ENCODE measurements around the gene ADK.

ADK gene

DNA sequence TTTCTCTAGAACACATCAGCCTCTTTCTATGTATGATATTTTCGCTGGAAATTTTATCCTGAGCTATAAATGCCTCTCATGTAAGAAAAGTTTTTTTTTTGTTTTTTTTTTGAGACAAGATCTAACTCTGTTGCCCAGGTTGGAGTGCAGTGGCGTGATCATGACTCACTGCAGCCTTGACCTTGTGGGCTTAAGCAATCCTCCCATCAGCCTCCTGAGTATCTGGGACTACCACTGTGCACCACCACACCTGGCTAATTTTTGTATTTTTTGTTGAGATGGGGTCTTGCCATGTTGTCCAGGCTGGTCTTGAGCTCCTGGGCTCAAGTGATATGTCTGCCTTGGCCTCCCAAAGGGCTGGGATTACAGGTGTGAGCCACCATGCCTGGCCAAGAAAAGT lies 80.4 kb downstream of the ADK start:
- intact Hi-C loops (cut with DNase I; ENCODE audit: low total_unique reads) = loop anchor here (10.0 kb wide), 1 partner anchor 67 kb away; no protein-coding TSS in a partner anchor
- peaks cover 0 to 4% (median 0%) of the 10 kb centered on the region in 4 donors for H3K4me1 ChIP-seq
- H3K27me3 ChIP-seq = no peaks in the 10 kb centered on the region
- H3K27ac ChIP-seq = no peak overlapping the region
- no peaks in the 10 kb centered on the region for H3K9me3 ChIP-seq
- H3K4me3 ChIP-seq = no peak overlapping the region
- DNase-seq = no peak
- no peak for TF ChIP-seq CTCF (IDR thresholded peaks at IDR 0.05)
- H3K36me3 ChIP-seq = no peaks in the 10 kb centered on the region

- no peak for TF ChIP-seq CTCF (IDR thresholded peaks at IDR 0.05)
- Histone ChIP-seq H3K9me3 (no peaks in the 10 kb centered on the region), H3K4me3 (no peak overlapping the region), H3K27me3 (no peaks in the 10 kb centered on the region), H3K36me3 (no peaks in the 10 kb centered on the region), H3K27ac (no peak overlapping the region), H3K4me1 (no peaks in the 10 kb centered on the region)
- no peak for DNase-seq
- intact Hi-C loops (cut with DNase I; ENCODE audit: low total_unique reads) = loop anchor here (10.0 kb wide), 1 partner anchor 68 kb away; no protein-coding TSS in a partner anchor
Measured at GRCh38 chr10:74233281-74233680, 82.3 kb downstream of the ADK start.

DNA sequence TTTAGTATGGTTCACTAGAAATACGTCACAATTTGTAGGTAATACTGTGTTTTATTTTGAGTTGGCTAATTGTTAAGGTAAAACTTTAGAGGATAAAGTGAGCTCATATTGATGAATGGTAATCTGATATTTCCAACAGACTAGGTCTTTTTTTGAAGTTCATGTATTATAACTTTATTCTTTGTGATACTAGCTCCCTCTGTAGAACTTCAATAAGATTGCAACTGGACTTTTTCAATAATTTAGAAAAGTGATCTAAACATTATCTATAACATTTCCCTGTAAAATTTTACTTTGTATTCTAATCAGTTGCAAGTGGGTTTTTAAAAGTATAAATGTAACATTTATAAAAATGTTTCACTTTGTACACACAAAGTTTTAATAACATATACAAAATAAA lies 83.5 kb downstream of the ADK start:
- H3K9me3 ChIP-seq = no peaks in the 10 kb centered on the region
- H3K4me3 ChIP-seq = no peak overlapping the region
- no peak overlapping the region for H3K27ac ChIP-seq
- DNase-seq = no peak
- peak; percentile 38 to 39 for TF ChIP-seq CTCF (IDR thresholded peaks at IDR 0.05)
- H3K4me1 ChIP-seq = no peaks in the 10 kb centered on the region
- intact Hi-C loops (cut with DNase I; ENCODE audit: low total_unique reads) = loop anchor here (10.0 kb wide), 1 partner anchor 70 kb away; no protein-coding TSS in a partner anchor
- no peaks in the 10 kb centered on the region for H3K27me3 ChIP-seq
- H3K36me3 ChIP-seq = no peaks in the 10 kb centered on the region

GRCh38 chr10:74238031-74238431 lies 87.0 kb downstream of the ADK start:
- DNase-seq = no peak
- Histone ChIP-seq H3K27ac (no peak overlapping the region), H3K27me3 (no peaks in the 10 kb centered on the region), H3K4me1 (no peaks in the 10 kb centered on the region), H3K9me3 (no peaks in the 10 kb centered on the region), H3K36me3 (peaks cover 0 to 5% (median 3%) of the 10 kb centered on the region in 3 donors), H3K4me3 (no peak overlapping the region)
- TF ChIP-seq CTCF (IDR thresholded peaks at IDR 0.05) = no peak
- intact Hi-C loops (cut with DNase I; ENCODE audit: low total_unique reads) = loop anchor here (10.0 kb wide), 1 partner anchor 73 kb away; no protein-coding TSS in a partner anchor

GRCh38 chr10:74238516-74238915 lies 87.5 kb downstream of the ADK start:
- Histone ChIP-seq H3K36me3 (peaks cover 0 to 8% (median 6%) of the 10 kb centered on the region in 3 donors), H3K9me3 (no peaks in the 10 kb centered on the region), H3K27me3 (no peaks in the 10 kb centered on the region), H3K4me1 (no peaks in the 10 kb centered on the region), H3K27ac (no peak overlapping the region), H3K4me3 (no peak overlapping the region)
- no peak for TF ChIP-seq CTCF (IDR thresholded peaks at IDR 0.05)
- no peak for DNase-seq
- intact Hi-C loops (cut with DNase I; ENCODE audit: low total_unique reads) = loop anchor here (10.0 kb wide), 1 partner anchor 74 kb away; no protein-coding TSS in a partner anchor

GRCh38 chr10:74243067-74243466 lies 92.0 kb downstream of the ADK start:
- Histone ChIP-seq H3K36me3 (peaks cover 0 to 8% (median 6%) of the 10 kb centered on the region in 3 donors), H3K4me1 (no peaks in the 10 kb centered on the region), H3K4me3 (no peak overlapping the region), H3K27ac (no peak overlapping the region), H3K9me3 (no peaks in the 10 kb centered on the region), H3K27me3 (no peaks in the 10 kb centered on the region)
- DNase-seq = no peak
- no peak for TF ChIP-seq CTCF (IDR thresholded peaks at IDR 0.05)
- intact Hi-C loops (cut with DNase I; ENCODE audit: low total_unique reads) = loop anchor here (5.0 kb wide), 1 partner anchor 859 kb away; no protein-coding TSS in a partner anchor
